HG03039 (cell line): ENCODE measurements around the gene CXCL6.

Source experiments
- ATAC-seq: cut with Tn5 transposase; IDR thresholded peaks from one replicate; pipeline ENCODE4 v1.9.1; 2021; ENCODE audit warnings: mild to moderate bottlenecking, moderate library complexity; ENCODE audit not compliant: unreplicated experiment

The CXCL6 gene

DNA sequence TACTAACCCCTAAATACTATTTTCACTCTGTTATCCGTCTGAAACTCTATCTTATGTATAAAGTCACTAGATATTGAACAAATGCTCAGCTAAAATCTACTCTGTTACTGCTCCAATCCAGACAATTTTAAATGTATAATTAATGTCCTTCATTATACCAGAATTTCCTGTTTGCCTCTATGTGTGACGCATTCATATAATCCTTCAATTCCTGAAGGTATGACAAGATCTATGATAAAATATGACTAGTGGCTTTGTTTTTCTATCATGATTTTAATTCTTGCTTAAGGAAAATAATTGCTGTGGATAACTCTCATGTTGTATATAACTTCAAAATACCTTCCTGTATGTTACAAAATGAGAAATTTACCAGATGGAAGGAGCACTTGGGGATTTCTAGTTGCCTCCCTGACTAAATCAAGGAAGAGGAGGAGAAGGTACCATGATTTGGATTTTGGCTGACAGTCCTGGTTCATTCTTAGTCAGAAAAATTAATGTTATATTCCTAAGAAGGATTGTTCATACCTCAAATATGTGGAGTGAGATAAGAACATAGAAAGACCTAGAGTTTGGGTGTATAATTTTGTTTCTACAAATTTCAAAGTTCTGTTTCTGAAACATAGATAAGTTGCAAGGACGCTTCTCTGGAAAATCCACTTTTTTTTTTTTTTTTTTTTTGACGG lies 4.9 kb downstream of the CXCL6 start:
- no peak for ATAC-seq

DNA sequence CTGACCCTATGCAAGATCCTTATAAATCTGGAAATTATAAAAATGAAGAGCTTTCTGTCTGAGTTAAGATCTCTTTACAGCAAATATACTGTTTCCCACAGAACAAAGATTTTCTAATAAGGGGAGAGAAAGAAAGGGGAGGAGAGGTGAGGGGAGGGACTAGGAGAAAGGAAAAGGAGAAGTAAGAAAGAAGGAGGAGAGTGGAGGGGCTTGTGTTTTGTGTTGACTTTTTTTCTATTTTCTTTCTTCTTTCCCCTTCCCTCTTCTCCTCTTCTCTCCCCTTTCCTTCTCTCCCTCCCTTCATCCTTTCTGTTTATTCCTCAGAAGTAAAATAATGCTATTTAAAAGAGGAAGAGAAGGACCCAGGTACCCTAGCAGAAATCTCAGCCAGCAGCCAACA lies 6.2 kb downstream of the CXCL6 start:
- no peak for ATAC-seq

DNA sequence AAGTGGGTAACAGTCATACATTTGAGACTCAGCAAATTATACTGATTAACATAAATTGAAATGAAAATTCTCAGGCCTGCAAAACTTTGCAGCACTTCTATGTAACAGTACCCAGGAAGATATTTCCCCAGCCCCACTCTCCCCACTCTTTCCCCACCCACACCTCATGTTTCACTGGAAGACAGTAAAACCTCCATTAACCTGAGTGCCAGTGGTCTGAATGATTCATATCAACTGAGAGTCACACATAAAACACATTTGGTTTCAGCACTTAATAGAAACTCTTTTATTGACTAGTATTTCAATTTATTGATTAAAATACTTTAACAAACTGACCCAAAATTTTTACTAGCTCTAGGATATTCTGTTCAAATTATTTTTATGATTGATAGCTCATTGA lies 6.9 kb downstream of the CXCL6 start:
- no peak for ATAC-seq

DNA sequence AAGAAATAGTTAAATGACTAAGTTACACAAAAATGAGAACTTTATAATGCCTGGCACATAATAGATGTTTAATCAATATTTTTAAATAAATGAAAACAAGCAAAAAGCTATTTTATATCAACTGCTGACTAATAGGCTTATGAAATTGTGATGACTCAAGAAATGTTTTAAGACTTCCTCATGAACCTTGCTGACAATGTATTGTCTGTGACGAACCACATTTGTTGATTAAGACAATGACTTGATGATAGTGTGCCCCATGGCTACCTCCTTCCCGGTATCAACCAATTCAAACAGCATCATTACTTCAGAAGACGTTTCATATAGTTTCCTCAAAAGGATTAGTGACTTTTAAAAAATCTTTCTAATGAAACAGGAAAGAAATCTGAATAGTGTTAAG lies 7.9 kb downstream of the CXCL6 start:
- no peak for ATAC-seq

DNA sequence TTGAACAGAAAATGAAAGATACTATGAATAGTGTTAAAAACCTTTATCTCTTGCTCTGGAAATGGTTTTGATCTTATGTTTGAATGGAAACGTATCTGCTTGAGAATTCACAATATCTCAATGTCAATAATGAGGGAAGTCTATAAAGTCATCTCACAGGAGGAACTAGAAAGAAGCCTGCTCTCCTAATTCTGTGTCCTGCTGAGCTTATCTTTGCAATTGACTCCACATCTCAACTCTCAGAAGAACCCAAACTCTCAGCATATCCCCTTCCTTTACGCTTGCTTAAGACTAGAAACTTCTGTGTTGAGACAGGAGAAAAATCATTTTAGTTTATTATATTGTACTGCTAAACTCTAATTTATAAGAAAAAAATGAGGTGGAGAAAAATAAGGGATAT lies 8.3 kb downstream of the CXCL6 start:
- ATAC-seq: no peak

DNA sequence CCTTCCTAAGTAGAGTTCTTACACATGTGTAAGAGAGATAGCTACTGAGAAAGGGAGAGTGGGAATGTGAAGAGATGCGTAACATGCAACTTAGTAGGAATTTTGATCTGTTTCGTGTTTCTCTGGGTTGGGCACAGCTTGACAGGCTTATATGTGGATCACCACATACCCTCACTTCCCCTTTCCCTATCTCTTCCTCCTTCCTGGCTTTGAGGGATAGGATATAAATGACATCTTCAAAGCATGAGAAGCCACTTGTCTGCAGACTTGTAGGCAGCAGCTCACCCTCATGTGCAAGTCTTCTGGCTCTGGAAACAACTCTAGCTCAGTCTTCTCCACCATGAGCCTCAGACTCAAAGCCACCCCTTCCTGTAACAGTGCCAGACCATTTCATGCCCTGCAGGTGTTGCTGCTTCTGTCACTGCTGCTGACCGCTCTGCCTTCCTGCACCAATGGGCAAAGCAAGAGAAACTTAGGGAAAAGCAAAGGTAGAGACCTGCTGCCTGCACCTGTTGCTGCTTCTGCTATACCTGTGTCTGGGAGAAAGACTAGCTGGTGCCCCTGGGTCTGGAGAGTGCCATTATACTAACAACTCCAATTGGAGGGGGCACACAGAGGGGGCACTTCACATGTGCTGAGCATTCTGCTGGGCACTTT lies 11.2 kb downstream of the CXCL6 start:
- no peak for ATAC-seq

DNA sequence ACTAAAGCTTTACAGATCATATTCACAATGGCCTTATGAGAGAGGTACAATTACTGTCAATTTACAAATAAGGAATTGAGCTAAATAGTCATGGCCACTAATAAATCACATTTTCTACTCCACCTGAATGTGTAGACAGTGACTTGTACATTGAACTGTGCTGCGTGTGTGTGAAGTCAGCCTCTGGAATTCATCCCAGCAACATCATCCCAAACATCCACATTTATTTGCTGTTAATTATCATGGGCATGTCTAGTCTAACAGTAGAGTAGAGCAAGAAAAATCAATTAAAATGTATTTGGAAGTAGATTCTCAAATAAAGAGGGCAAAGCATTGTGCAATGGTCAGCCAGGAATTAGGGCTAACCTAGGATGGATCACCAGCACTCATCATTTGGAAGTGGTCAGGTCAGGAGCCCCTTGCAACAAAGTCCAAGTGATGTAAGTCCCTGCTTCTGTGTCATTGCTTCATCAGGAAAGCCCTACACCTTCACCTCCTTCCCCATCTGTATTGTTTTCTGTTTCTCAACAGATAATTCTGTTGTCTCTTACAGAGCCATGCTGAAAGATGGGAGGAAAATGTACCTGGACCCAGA lies 11.8 kb downstream of the CXCL6 start:
- no peak for ATAC-seq

DNA sequence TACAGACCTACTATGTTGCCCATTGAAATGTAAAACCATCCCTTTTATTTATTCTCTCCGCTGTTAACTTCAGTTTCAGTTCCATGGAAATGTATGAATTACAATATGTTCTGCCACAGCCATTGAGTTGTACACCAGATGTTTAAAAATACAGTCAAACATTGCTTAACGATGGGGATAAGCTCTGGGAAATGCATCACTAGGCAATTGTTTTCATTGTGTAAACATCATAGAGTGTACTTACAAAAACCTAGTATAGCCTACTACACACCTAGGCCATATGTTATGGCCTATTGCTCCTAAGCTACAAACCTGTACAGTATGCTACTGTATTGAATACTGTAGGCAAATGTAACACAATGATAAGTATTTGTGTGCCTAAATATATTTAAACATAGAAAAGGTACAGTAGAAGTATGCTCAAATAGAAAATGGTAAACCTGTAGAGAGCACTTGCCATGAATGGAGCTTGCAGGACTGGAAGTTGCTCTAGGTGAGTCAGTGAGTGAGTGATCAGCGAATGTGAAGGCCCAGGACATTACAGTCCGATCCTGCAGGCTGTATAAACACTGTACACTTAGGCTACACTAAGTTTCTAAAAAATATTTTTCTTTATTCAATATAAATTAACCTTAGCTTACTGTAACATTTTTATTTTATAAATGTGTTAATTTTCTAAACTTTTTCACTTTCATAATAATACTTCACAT lies 13.9 kb downstream of the CXCL6 start:
- ATAC-seq: no peak

DNA sequence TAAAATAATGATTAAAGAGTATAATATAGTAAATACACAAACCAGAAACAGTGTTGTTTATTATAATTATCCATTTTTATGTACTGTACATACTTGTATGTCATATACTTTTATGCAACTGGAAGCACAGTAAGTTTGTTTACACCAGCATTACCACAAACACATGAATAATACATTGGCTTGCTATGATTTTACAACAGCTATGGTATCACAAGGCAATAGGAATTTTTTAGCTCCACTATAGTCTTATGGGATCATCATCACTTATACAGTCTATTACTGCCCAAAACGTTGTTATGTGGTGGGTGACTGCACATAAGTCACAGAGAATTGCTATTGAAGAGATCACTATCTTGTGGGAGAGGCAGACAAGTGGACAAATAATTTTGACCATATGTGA lies 14.8 kb downstream of the CXCL6 start:
- ATAC-seq: no peak

DNA sequence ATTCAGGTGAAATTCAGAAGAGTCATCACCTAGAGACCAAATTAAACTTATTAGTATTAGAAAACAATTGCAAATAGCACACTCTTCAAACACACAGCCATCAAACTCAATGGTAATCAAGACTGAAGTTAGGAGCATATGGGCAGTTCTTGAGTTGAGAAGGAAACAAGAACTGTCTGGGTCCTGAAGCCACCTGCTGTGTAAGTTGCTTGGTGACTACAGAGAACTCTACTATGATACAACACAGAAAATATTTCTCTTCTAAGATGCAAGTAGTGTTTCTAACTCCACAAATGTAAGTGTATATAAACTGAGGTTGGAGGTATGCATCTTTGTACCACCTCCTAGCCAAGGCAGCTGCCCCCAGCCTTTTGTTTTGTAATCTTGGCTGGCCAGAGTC lies 16.3 kb downstream of the CXCL6 start:
- ATAC-seq: no peak

DNA sequence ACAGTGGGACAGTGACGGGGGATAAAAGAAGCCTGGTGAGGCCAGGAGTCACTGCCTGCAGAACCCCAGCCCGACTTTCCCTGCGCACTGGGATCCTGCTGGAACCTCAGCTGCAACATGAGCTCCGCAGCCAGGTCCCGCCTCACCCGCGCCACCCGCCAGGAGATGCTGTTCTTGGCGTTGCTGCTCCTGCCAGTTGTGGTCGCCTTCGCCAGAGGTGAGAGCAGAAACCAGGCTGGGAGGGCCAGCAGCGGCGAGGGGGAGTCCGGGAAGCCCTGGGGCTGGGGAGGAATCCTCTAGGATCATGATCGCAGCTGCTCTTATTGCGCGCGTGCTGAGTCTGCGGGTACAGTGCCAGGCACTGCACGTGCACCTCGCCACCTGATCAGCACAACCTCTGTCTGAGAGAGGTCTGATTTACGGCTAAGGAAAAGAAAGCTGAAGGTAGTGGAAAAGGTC lies 16.8 kb downstream of the CXCL6 start, which contains the start of gene PF4V1:
TSS of gene PF4V1 (plus strand) at position 51 of the 459 bp plus-strand sequence. CDS start at position 118, 67 bp downstream.
- ATAC-seq: no peak

DNA sequence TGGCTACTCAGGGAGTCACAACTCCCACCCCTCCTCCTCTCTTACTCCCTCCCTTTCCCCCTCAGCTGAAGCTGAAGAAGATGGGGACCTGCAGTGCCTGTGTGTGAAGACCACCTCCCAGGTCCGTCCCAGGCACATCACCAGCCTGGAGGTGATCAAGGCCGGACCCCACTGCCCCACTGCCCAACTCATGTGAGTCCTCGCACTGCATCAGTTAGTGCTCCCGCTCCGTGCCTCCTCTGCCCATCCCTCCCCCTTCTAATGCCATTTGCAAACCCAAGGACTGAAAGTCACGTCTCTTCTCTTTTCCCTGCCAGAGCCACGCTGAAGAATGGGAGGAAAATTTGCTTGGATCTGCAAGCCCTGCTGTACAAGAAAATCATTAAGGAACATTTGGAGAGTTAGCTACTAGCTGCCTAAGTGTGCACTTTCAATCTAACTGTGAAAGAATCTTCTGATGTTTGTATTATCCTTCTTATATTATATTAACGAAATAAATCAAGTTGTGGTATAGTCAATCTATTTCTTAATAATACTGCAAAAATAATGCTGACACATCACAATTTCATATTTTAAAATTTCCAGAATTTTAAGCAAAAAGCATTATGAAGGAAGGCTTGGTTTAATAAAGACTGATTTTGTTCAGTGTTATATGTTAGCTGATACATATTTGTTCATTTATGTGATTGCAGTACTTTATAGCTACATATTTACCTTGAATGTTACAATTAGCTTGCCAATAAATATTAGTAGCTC lies 17.4 kb downstream of the CXCL6 start:
- no peak for ATAC-seq

DNA sequence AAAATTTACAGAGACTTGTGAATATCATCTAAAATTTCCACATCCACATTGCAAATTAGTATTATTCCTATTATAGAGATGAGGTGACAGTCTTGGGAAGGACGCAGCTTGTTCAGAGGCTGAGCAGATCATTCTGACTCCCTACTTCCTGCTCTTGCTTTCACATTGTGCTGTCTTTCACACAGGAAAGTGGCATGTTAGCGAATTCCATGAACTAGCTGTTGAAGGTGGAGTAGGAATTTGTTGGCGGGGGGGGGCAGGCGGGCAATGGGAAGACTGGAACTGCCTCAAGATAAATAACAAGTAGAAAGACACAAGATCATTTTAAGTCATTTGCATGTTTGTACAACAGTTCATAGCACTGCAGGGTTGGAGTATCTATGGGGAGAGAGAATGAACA lies 18.9 kb downstream of the CXCL6 start:
- ATAC-seq: no peak

DNA sequence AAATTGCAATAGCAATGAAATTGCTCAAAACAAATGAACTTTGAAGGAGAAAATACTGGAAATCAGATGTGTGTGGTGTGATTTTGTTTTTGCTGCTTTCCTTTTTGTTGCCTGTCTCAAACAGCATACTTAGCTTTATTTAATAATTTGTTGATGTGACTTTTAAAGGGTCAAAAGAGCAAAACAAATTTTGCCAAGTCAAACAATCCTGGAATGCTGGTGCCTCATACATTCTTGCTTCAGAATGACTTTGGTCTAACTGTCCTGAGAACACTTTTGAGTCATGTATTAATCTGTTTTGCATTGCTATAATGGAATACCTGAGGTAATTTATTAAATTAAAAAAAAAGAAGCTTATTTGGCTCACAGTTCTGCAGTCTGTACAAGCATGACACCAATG lies 20.0 kb downstream of the CXCL6 start:
- ATAC-seq: no peak

DNA sequence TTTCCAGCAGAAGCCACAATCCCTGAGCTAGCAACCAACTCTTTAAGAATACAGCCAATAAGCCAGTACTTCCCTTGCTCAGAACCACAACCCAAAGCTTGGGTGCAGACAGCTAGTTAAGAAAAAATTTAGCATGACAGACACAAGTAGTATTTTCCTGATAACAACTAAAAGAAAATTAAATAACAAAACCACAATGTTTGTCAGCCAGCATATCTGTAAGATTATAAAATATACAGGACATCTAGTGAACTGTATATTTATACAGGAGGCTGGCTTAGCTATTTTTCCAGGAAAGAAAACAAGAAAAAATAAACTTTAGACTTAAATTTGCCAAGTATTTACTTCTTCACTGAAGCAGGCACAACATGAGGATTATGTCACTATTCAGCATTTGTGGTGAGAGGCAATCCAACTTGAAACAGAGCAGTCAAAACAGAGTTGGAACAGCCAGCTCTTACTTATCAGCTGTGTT lies 23.2 kb downstream of the CXCL6 start:
- ATAC-seq: no peak

DNA sequence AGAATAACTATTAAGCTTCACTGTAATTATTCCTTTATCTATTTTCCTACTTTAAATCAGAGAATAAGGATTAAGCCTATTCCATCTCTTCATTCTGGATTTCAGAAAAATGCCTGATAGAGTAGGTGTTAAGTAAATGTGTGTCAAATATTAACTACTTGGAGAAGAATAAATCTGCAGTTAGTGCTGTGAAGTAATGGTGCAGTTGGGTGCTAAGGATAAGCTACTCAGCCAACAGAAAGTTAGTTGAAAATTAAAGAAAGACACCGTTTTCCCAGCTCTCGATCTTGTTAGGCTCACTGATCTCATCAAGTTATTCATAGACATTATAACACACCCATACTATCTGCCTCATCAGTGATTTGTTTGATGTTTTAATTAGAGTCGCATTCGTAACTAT lies 23.7 kb downstream of the CXCL6 start:
- no peak for ATAC-seq

DNA sequence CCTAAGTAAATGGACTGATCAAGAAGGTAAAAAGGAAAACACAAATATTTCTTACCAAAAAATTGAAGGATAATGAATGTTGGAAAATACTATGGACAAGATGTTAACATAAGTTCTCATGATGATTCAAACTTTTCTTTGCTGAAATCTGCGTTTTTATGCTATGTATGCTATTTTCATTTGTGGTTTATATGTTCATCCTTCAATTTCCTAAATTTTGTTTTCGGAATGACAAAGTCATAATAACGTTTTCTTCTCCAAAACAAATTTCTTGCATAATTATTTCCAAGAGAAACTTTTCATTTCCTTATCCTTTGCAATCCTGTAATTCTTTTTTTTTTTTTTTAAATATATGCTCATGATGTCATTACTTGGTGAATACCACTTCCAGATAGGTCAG lies 24.4 kb downstream of the CXCL6 start:
- no peak for ATAC-seq

DNA sequence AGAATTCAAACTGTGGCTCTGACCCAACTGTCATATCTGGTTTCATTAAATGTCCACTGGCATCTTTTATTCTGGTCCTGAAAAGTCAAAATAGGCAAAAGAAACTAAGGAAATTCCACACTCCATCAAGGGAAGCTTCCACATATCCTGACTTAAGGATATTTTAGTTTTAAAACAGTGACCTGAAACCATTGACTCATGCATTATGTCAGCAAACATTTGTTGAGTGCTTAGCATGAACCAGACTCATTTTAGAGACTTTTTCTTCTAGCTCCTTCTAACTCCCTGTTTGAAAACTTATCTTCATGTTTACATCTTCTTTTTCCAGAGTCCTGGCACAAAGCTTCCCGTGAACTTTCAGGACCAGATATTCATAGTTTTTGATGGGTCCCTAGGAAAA lies 25.8 kb downstream of the CXCL6 start:
- no peak for ATAC-seq

DNA sequence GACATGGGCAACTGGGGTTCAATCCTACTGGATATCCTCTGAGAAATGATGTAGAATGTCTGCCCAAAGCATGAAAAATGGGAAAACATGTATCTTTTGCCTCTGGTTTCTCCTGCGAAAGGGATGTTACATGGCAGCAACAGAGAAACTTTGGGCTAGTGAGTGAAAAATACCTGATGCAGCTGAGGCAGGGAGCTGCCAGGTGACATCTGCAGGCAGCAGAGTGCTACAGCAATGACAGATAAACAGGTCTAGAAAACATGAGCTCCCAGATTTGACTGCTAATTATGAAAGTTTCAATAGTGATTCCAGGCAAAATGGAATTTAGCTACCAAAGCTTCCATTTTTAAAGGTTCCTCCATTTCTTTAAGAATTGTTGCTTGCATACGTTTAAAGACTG lies 27.9 kb downstream of the CXCL6 start:
- no peak for ATAC-seq

DNA sequence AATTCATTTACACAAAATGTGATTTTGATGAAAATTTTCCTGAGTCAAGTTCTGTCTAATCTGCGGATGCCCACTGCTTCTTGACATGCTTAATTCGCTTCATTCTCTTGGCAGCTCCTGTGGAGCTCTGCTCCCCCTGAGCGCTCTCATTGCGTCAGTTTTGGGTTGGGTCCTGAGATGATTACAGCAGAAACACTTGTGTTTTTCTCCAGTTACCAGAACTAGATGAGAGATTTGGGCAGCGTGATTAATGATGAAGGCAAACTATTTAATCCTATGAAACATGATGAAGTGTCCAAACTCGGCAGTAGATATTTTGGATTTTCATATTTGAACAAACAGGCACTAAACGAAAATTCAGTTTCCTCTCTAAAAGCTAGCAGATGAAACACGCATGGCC lies 28.5 kb downstream of the CXCL6 start:
- ATAC-seq: no peak
